Bronchial epithelial cell (primary cell): ENCODE measurements around the gene UNC5B. TPM values are rescaled to one million over a fixed set of nuclear protein-coding genes. Genes with fewer than 3 reads are reported as not detected.

ENCODE experiments used
- DNase-seq: peaks from one replicate; pipeline ENCODE4 v3.0.0-alpha.2; 2010; ENCODE audit warnings: low read depth
- FAIRE-seq: peaks from 2 replicates; lab custom pipeline; 2011; peaks lifted over from hg19 to GRCh38; lab: Jason Lieb, UNC
- H3K27me3 ChIP-seq: 2 replicates; pipeline ENCODE4 v1.5.1; 2011; ENCODE audit warnings: low read length; ENCODE audit not compliant: control insufficient read depth, insufficient read depth
- H3K36me3 ChIP-seq: 2 replicates; pipeline ENCODE4 v1.5.1; 2011; ENCODE audit warnings: low read length; ENCODE audit not compliant: control insufficient read depth, insufficient read depth
- H3K4me3 ChIP-seq: 2 replicates; pipeline ENCODE4 v1.5.1; 2011; ENCODE audit warnings: mild to moderate bottlenecking, low read depth, low read length, control low read depth
- total RNA-seq: library from RNA; depleted of rRNA; stranded (reverse); fragments of >200 nt; gene quantifications from 2 replicates; pipeline ENCODE4 v1.2.1, GENCODE V29; 2014
- TF ChIP-seq, protein P1 (sequence below): IDR thresholded peaks from 2 replicates; pipeline ENCODE4 v1.5.1; 2011; ENCODE audit warnings: mild to moderate bottlenecking, moderate library complexity, low read length, control low read depth, inconsistent platforms; ENCODE audit not compliant: insufficient read depth, severe bottlenecking

The UNC5B gene
- total RNA-seq, 1 donor from 2014 or later, result 36.6 TPM

- FAIRE-seq (no peak), DNase-seq (no peak)
- Histone ChIP-seq H3K27me3 (no peaks in the 10 kb centered on the region), H3K4me3 (no peak overlapping the region), H3K36me3 (peaks cover 5% of the 10 kb centered on the region)
- TF ChIP-seq, protein P1, sequence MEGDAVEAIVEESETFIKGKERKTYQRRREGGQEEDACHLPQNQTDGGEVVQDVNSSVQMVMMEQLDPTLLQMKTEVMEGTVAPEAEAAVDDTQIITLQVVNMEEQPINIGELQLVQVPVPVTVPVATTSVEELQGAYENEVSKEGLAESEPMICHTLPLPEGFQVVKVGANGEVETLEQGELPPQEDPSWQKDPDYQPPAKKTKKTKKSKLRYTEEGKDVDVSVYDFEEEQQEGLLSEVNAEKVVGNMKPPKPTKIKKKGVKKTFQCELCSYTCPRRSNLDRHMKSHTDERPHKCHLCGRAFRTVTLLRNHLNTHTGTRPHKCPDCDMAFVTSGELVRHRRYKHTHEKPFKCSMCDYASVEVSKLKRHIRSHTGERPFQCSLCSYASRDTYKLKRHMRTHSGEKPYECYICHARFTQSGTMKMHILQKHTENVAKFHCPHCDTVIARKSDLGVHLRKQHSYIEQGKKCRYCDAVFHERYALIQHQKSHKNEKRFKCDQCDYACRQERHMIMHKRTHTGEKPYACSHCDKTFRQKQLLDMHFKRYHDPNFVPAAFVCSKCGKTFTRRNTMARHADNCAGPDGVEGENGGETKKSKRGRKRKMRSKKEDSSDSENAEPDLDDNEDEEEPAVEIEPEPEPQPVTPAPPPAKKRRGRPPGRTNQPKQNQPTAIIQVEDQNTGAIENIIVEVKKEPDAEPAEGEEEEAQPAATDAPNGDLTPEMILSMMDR, result no peak
Measured at GRCh38 chr10:71221586-71222202, 9.3 kb downstream of the UNC5B start.

- no peaks in the 10 kb centered on the region for H3K27me3 ChIP-seq
- TF ChIP-seq, protein P1, result no peak
- FAIRE-seq, result no peak
- H3K4me3 ChIP-seq, result no peak overlapping the region
- H3K36me3 ChIP-seq, result peaks cover 5% of the 10 kb centered on the region
- DNase-seq, result peak; percentile 25
Measured at GRCh38 chr10:71222601-71223346, 10.4 kb downstream of the UNC5B start.

DNA sequence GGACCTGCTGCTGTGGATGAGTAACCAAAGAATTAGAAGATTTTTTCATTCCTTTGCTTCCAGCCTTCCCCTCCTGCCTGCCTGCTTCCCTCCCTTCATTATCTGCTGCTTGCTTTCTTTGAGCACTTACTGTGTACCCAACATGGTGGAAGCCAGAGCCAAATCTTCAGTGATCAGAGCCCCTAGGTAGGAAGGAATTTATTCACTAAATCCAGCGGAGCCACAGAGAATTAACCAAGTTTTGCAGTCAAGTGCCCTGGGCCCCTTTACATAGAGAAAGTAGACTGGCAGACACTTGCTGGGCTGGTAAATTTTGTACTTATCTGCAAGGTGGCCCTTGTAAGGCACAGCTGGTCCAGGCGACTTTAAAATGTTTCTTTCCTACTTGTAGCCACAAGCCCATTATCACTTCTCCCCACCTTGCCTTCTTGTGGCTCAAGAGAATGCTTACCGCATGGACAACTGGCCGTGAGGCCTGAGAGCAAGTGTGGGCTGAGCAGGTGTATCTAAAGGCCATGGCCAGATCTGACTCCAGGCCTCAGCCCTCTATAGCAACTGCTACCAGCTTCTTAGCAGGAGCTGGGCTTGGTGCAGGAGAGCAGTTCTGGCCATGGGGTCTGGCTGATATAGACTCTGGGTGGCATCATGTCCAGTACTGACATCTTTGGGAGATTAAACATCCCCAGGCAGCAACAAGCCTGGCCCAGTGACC, 11.1 kb downstream of the UNC5B start:
- Histone ChIP-seq H3K4me3 (no peak overlapping the region), H3K36me3 (peaks cover 5% of the 10 kb centered on the region), H3K27me3 (no peaks in the 10 kb centered on the region)
- no peak for FAIRE-seq
- TF ChIP-seq, protein P1, result no peak
- DNase-seq, result no peak

GRCh38 chr10:71225291-71226058, 13.1 kb downstream of the UNC5B start:
- TF ChIP-seq, protein P1, result no peak
- Histone ChIP-seq H3K36me3 (peaks cover 5% of the 10 kb centered on the region), H3K27me3 (no peaks in the 10 kb centered on the region), H3K4me3 (no peak overlapping the region)
- no peak for DNase-seq
- no peak for FAIRE-seq

DNA sequence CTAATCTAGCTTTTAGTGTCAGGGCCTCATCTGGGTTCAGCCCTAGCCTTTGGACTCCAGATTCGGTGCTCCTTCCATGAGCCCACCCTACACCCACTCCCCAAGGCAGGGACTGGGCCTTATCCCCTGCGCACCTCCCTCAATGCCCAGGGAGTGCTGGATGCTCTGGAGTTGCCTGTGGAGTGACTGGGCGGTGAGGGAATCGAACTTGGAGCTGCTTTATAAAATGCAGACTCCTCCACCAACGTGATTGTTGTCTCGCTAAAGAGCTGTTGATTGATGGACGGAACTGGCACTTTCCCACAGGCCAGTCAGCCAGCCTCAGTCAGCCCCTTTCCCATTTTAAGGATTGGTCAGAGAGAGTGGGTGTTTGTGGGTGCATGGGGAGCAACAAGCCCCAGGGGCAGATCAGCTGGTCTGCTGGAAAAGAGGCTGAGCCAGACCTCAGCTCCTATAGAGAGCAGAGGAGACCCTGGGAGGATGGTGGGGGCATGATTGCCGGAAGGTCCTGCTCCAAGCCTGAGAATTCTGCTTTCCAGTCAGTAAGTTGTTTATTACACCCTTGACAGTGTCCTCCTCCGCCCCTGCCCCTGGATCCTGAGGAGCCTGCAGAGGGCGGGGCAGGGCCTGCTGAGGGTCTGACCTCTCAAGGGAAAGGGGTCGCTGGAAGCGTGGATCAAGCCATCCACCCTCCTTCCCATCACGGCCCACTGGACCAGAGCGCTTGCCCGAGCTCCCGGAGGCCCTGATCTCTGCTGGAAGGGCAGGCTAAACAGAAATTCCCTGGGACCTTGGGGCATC, 16.7 kb downstream of the UNC5B start:
- no peak for DNase-seq
- FAIRE-seq, result no peak
- H3K4me3 ChIP-seq, result no peak overlapping the region
- H3K27me3 ChIP-seq, result no peaks in the 10 kb centered on the region
- H3K36me3 ChIP-seq, result peaks cover 3% of the 10 kb centered on the region
- TF ChIP-seq, protein P1, result no peak
